Measurements from ENCODE around the gene KLHL7. TPM values are rescaled to one million over a fixed set of nuclear protein-coding genes. Genes with fewer than 3 reads are reported as not detected.

Gene KLHL7
- total and polyA plus RNA-seq, 7 donors = 10.6 to 18.0 (median 13.6) TPM

- DNase-seq (no peak), ATAC-seq (no peak)
- Histone ChIP-seq H3K27me3 (ENCODE audit: insufficient read depth in 3 of 3, low read length in 2 of 3) (no peaks in the 10 kb centered on the region), H3K4me1 (no peaks in the 10 kb centered on the region), H3K4me3 (no peak overlapping the region), H3K9me3 (no peaks in the 10 kb centered on the region), H3K27ac (no peak overlapping the region), H3K36me3 (ENCODE audit: insufficient read depth in 1 of 2, low read depth in 1 of 2) (peaks cover 0 to 10% of the 10 kb centered on the region in 2 donors)
- intact Hi-C loops (cut with DNase I) = no loop called here
- no peak for TF ChIP-seq CTCF (IDR thresholded peaks at IDR 0.05)
These were observed 28.2 kb downstream of the KLHL7 start for GRCh38 chr7:23133797-23134196.

DNA sequence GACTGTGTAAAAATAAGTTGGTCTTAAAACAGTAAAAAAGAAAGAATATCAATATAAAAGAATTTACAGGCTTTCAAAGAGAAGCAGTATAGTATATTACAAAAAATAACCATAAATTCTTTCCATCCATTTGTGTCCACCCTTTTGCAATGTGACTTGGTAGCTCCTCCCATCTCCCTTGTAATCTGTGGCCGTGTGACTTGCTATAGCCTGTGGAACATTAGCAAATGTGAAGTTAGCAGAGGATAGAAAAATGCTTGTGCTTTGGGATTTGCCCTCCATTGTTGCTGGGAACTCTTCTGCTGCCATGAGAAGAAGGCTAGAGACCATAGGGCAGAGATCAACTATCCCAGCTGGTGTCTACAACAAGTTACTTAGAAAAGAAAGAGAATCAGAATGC, 30.2 kb downstream of the KLHL7 start:
- WGBS, 3 donors = 77 to 80% (median 78%) methylated on average over 1 of the region's 1 CpG
- intact Hi-C loops (cut with DNase I) = no loop called here
- TF ChIP-seq CTCF (IDR thresholded peaks at IDR 0.05) = no peak
- no peak overlapping the region for H3K27ac ChIP-seq
- ATAC-seq = no peak
- no peaks in the 10 kb centered on the region for H3K27me3 ChIP-seq (ENCODE audit: insufficient read depth in 3 of 3, low read length in 2 of 3)
- no peaks in the 10 kb centered on the region for H3K4me1 ChIP-seq
- peaks cover 0 to 4% of the 10 kb centered on the region in 2 donors for H3K36me3 ChIP-seq (ENCODE audit: insufficient read depth in 1 of 2, low read depth in 1 of 2)
- DNase-seq = no peak
- H3K9me3 ChIP-seq = no peaks in the 10 kb centered on the region
- H3K4me3 ChIP-seq = no peak overlapping the region

- H3K9me3 ChIP-seq = no peaks in the 10 kb centered on the region
- ATAC-seq = no peak
- TF ChIP-seq CTCF (IDR thresholded peaks at IDR 0.05) = no peak
These were observed 30.6 kb downstream of the KLHL7 start for GRCh38 chr7:23136216-23136615.

DNA sequence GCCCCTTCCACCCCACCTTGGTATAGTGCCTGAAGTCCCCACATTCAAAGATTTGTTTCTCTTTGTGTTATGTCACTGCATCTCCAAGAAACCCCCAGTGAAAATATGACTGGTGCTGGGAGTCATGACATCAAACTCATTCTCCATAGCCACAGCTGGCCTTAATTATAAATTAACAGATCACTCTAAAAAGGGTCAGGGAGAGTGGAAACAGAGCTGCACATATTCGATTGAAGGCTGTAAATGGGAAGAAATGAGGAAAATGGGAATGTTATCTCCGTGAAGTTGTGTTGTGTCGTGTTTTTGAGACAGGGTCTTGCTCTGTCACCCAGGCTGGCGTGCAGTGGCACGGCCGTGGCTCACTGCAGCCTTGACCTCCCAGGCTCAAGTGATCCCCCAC, 52.1 kb downstream of the KLHL7 start:
- H3K9me3 ChIP-seq = no peaks in the 10 kb centered on the region
- no peak overlapping the region for H3K27ac ChIP-seq
- ATAC-seq (no peak), DNase-seq (no peak)
- peaks cover 0 to 22% of the 10 kb centered on the region in 2 donors for H3K36me3 ChIP-seq (ENCODE audit: insufficient read depth in 1 of 2, low read depth in 1 of 2)
- H3K4me3 ChIP-seq = no peak overlapping the region
- intact Hi-C loops (cut with DNase I) = no loop called here
- H3K4me1 ChIP-seq = peaks cover 4% of the 10 kb centered on the region
- WGBS, 3 donors = 79 to 81% (median 81%) methylated on average over 6 of the region's 6 CpGs
- no peak for TF ChIP-seq CTCF (IDR thresholded peaks at IDR 0.05)
- H3K27me3 ChIP-seq (ENCODE audit: insufficient read depth in 3 of 3, low read length in 2 of 3) = no peaks in the 10 kb centered on the region

More at GRCh38 chr7:23136216-23136615, 30.6 kb downstream of the KLHL7 start:
- H3K27me3 ChIP-seq (ENCODE audit: insufficient read depth in 3 of 3, low read length in 2 of 3) = no peaks in the 10 kb centered on the region
- H3K4me3 ChIP-seq = no peak overlapping the region
- H3K4me1 ChIP-seq = no peaks in the 10 kb centered on the region
- peaks cover 0 to 8% of the 10 kb centered on the region in 2 donors for H3K36me3 ChIP-seq (ENCODE audit: insufficient read depth in 1 of 2, low read depth in 1 of 2)
- intact Hi-C loops (cut with DNase I) = no loop called here
- WGBS, 3 donors = 84 to 89% (median 88%) methylated on average over 1 of the region's 1 CpG
- DNase-seq = no peak
- H3K27ac ChIP-seq = no peak overlapping the region

- DNase-seq = no peak
- TF ChIP-seq CTCF (IDR thresholded peaks at IDR 0.05) = no peak
- H3K36me3 ChIP-seq (ENCODE audit: insufficient read depth in 1 of 2, low read depth in 1 of 2) = peaks cover 0 to 13% of the 10 kb centered on the region in 2 donors
- H3K4me1 ChIP-seq = peaks cover 4% of the 10 kb centered on the region
- intact Hi-C loops (cut with DNase I) = no loop called here
- WGBS, 3 donors = 97 to 98% (median 98%) methylated on average over 2 of the region's 2 CpGs
- no peak overlapping the region for H3K4me3 ChIP-seq
- no peak for ATAC-seq
- no peaks in the 10 kb centered on the region for H3K9me3 ChIP-seq
- H3K27me3 ChIP-seq (ENCODE audit: insufficient read depth in 3 of 3, low read length in 2 of 3) = no peaks in the 10 kb centered on the region
- no peak overlapping the region for H3K27ac ChIP-seq
These were observed 53.0 kb downstream of the KLHL7 start for GRCh38 chr7:23158546-23158945.

Data from psoas muscle (tissue), 8 donors.